Measurements from ENCODE around the gene BMF. TPM values are rescaled to one million over a fixed set of nuclear protein-coding genes. Genes with fewer than 3 reads are reported as not detected.

BMF gene
- polyA plus RNA-seq, 3 donors, result 5.6 to 59.6 (median 6.5) TPM

GRCh38 chr15:40092256-40092978 is 16.3 kb downstream of the BMF start:
- intact Hi-C loops (cut with micrococcal nuclease), result no loop called here
- Mint-ChIP-seq H3K4me3 (peak overlapping the region in 1 of 2 donors; percentile 79), H3K36me3 (peaks cover 68 to 71% of the 10 kb centered on the region in 2 donors), H3K4me1 (peaks cover 61% of the 10 kb centered on the region), H3K9me3 (no peaks in the 10 kb centered on the region), H3K27me3 (ENCODE audit: low read depth in 3 of 3) (peaks cover 0 to 2% (median 1%) of the 10 kb centered on the region in 3 donors), H3K27ac (peak overlapping the region in 4 of 7 donors; percentile 2 to 91 (median 60))
- Histone ChIP-seq H4K20me1 (ENCODE audit: insufficient read depth, low read length) (no peaks in the 10 kb centered on the region), H2AFZ (ENCODE audit: insufficient read depth, low read depth, low read length, poor library complexity, severe bottlenecking) (no peak overlapping the region), H3K9ac (ENCODE audit: insufficient read depth, low read length, poor library complexity, severe bottlenecking) (no peak overlapping the region), H3K27me3 (ENCODE audit: control insufficient read depth in 2 of 2, insufficient read depth in 2 of 2, low read length in 2 of 2) (no peaks in the 10 kb centered on the region), H3K27ac (ENCODE audit: low read depth in 1 of 2, low read length in 2 of 2) (peak overlapping the region; percentile 48 to 79), H3K36me3 (replicated peaks in 1 of 2; ENCODE audit: control insufficient read depth in 1 of 2, insufficient read depth in 2 of 2, low read length in 2 of 2) (peaks cover 30 to 68% of the 10 kb centered on the region in 2 donors), H3K9me3 (replicated peaks in 1 of 2; ENCODE audit: control insufficient read depth in 1 of 2, insufficient read depth in 1 of 2, low read length in 2 of 2) (no peaks in the 10 kb centered on the region), H3K4me3 (replicated peaks in 1 of 3; ENCODE audit: low read depth in 2 of 3, low read length in 3 of 3) (peak overlapping the region in 1 of 3 experiments; percentile 25), H3K4me1 (ENCODE audit: control insufficient read depth in 1 of 2, insufficient read depth in 2 of 2, low read length in 2 of 2) (peaks cover 46 to 67% of the 10 kb centered on the region in 2 donors), H3K4me2 (replicated peaks; ENCODE audit: extremely low read depth, low read length, poor library complexity, severe bottlenecking) (peak overlapping the region; percentile 47), H3K79me2 (ENCODE audit: insufficient read depth, low read length) (no peaks in the 10 kb centered on the region)
- no peak for DNase-seq
- WGBS (ENCODE audit: insufficient coverage), result 73% methylated on average over 6 of the region's 11 CpGs
- TF ChIP-seq, protein P1, sequence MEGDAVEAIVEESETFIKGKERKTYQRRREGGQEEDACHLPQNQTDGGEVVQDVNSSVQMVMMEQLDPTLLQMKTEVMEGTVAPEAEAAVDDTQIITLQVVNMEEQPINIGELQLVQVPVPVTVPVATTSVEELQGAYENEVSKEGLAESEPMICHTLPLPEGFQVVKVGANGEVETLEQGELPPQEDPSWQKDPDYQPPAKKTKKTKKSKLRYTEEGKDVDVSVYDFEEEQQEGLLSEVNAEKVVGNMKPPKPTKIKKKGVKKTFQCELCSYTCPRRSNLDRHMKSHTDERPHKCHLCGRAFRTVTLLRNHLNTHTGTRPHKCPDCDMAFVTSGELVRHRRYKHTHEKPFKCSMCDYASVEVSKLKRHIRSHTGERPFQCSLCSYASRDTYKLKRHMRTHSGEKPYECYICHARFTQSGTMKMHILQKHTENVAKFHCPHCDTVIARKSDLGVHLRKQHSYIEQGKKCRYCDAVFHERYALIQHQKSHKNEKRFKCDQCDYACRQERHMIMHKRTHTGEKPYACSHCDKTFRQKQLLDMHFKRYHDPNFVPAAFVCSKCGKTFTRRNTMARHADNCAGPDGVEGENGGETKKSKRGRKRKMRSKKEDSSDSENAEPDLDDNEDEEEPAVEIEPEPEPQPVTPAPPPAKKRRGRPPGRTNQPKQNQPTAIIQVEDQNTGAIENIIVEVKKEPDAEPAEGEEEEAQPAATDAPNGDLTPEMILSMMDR (IDR thresholded peaks at IDR 0.05), result no peak

- peaks cover 30 to 65% of the 10 kb centered on the region in 2 donors for H3K36me3 ChIP-seq (replicated peaks in 1 of 2; ENCODE audit: control insufficient read depth in 1 of 2, insufficient read depth in 2 of 2, low read length in 2 of 2)
Observed at GRCh38 chr15:40091861-40092255, 16.8 kb downstream of the BMF start.

More at GRCh38 chr15:40091861-40092255, 16.8 kb downstream of the BMF start:
- Histone ChIP-seq H3K27ac (ENCODE audit: low read depth in 1 of 2, low read length in 2 of 2) (no peak overlapping the region), H3K9ac (ENCODE audit: insufficient read depth, low read length, poor library complexity, severe bottlenecking) (no peak overlapping the region), H3K79me2 (ENCODE audit: insufficient read depth, low read length) (no peaks in the 10 kb centered on the region), H4K20me1 (ENCODE audit: insufficient read depth, low read length) (no peaks in the 10 kb centered on the region), H2AFZ (ENCODE audit: insufficient read depth, low read depth, low read length, poor library complexity, severe bottlenecking) (no peak overlapping the region), H3K4me3 (replicated peaks in 1 of 3; ENCODE audit: low read depth in 2 of 3, low read length in 3 of 3) (no peak overlapping the region), H3K27me3 (ENCODE audit: control insufficient read depth in 2 of 2, insufficient read depth in 2 of 2, low read length in 2 of 2) (no peaks in the 10 kb centered on the region), H3K4me1 (ENCODE audit: control insufficient read depth in 1 of 2, insufficient read depth in 2 of 2, low read length in 2 of 2) (peaks cover 41 to 62% of the 10 kb centered on the region in 2 donors), H3K9me3 (replicated peaks in 1 of 2; ENCODE audit: control insufficient read depth in 1 of 2, insufficient read depth in 1 of 2, low read length in 2 of 2) (no peaks in the 10 kb centered on the region), H3K4me2 (replicated peaks; ENCODE audit: extremely low read depth, low read length, poor library complexity, severe bottlenecking) (no peak overlapping the region)
- TF ChIP-seq, protein P1 (IDR thresholded peaks at IDR 0.05), result no peak
- intact Hi-C loops (cut with micrococcal nuclease), result no loop called here
- Mint-ChIP-seq H3K4me3 (no peak overlapping the region), H3K9me3 (no peaks in the 10 kb centered on the region), H3K4me1 (peaks cover 55% of the 10 kb centered on the region), H3K36me3 (peaks cover 65 to 66% of the 10 kb centered on the region in 2 donors), H3K27ac (peak overlapping the region in 2 of 7 donors; percentile 78 to 80), H3K27me3 (ENCODE audit: low read depth in 3 of 3) (peaks cover 0 to 2% (median 1%) of the 10 kb centered on the region in 3 donors)
- WGBS (ENCODE audit: insufficient coverage), result no CpG with 5 or more reads among the region's 6 CpGs
- no peak for DNase-seq

All from CD14-positive monocyte (primary cell).